Left ventricle myocardium inferior (tissue), 1 donor: ENCODE measurements around the gene ZP2. TPM values are rescaled to one million over a fixed set of nuclear protein-coding genes. Genes with fewer than 3 reads are reported as not detected.
"Not testable (repeated sequence)": the region's sequence is repeated elsewhere in the genome, so short reads cannot be mapped to it uniquely, and the experiment has no call there.

ENCODE experiments used
- DNase-seq: peaks from one replicate; pipeline ENCODE4 v3.0.0-alpha.2; 2020
- H3K27ac ChIP-seq: fragments of 200-600 bp; replicated peaks from 2 replicates; pipeline ENCODE4 v1.8.0; 2021
- H3K27me3 ChIP-seq: fragments of 200-600 bp; 2 replicates; pipeline ENCODE4 v1.8.0; 2021; ENCODE audit warnings: low read depth
- H3K36me3 ChIP-seq: fragments of 200-600 bp; 2 replicates; pipeline ENCODE4 v1.8.0; 2021
- H3K4me1 ChIP-seq: fragments of 200-600 bp; 2 replicates; pipeline ENCODE4 v1.8.0; 2021
- H3K4me3 ChIP-seq: fragments of 200-600 bp; 2 replicates; pipeline ENCODE4 v1.8.0; 2021; ENCODE audit warnings: mild to moderate bottlenecking, moderate library complexity
- H3K9me3 ChIP-seq: fragments of 200-600 bp; replicated peaks from 2 replicates; pipeline ENCODE4 v1.8.0; 2021
- CTCF ChIP-seq: fragments of 200-600 bp; IDR thresholded peaks from 2 replicates; pipeline ENCODE4 v1.8.0; 2021; ENCODE audit warnings: antibody characterized with exemption, mild to moderate bottlenecking, borderline replicate concordance
- intact Hi-C: fragments of 100-400 bp; cut with micrococcal nuclease; formaldehyde crosslinking; loops from one replicate; pipeline ENCODE4 v1.11.0; 2022
- long read RNA-seq: library from polyadenylated mRNA; unstranded; transcript quantifications from one replicate; pipeline ENCODE4 v2.0.0, GENCODE V29; 2021
- total RNA-seq: library from RNA; stranded (reverse); fragmentation: NEBNext Ultra II Directional; extraction: Animal tissue kit (Norgen Biotek cat#: 25700); gene quantifications from one replicate; pipeline ENCODE4 v1.2.1, GENCODE V29; 2021
- donor health status: DM: no; HTN: yes; CAD: no; lungs with severe emphysema.

The ZP2 gene
- total RNA-seq, result not detected
- long read RNA-seq, result 0 reads

GRCh38 chr16:21211486-21211885, at the start of gene ZP2:
Gene ZP2 (minus strand): TSS chr16:21211574. CDS start chr16:21211547, 27 bp downstream.
- DNase-seq, result no peak
- Histone ChIP-seq H3K36me3 (no peaks in the 10 kb centered on the region), H3K9me3 (no peaks in the 10 kb centered on the region), H3K4me3 (no peak within 1 kb of the TSS), H3K4me1 (no peaks in the 10 kb centered on the region), H3K27ac (no peak within 1 kb of the TSS), H3K27me3 (peaks cover 40% of the 10 kb centered on the region)
- TF ChIP-seq CTCF, result no peak
- intact Hi-C loops, result no loop called here

- H3K27ac ChIP-seq, result no peak overlapping the region
- no peak for DNase-seq
- peaks cover 17% of the 10 kb centered on the region for H3K4me1 ChIP-seq
- H3K4me3 ChIP-seq, result no peak overlapping the region
- intact Hi-C loops, result no loop called here
- TF ChIP-seq CTCF, result no peak
- H3K9me3 ChIP-seq, result no peaks in the 10 kb centered on the region
- peaks cover 8% of the 10 kb centered on the region for H3K36me3 ChIP-seq
- peaks cover 3% of the 10 kb centered on the region for H3K27me3 ChIP-seq
Measured at GRCh38 chr16:21257284-21257683, 45.9 kb upstream of the ZP2 start.

GRCh38 chr16:21256636-21257035, 45.3 kb upstream of the ZP2 start:
- intact Hi-C loops, result no loop called here
- TF ChIP-seq CTCF, result no peak
- H3K27ac ChIP-seq, result no peak overlapping the region
- peaks cover 11% of the 10 kb centered on the region for H3K4me1 ChIP-seq
- no peaks in the 10 kb centered on the region for H3K9me3 ChIP-seq
- H3K36me3 ChIP-seq, result peaks cover 8% of the 10 kb centered on the region
- H3K4me3 ChIP-seq, result no peak overlapping the region
- DNase-seq, result no peak
- H3K27me3 ChIP-seq, result peaks cover 3% of the 10 kb centered on the region

- Histone ChIP-seq H3K9me3 (no peaks in the 10 kb centered on the region), H3K4me1 (no peaks in the 10 kb centered on the region), H3K36me3 (peaks cover 5% of the 10 kb centered on the region), H3K27ac (no peak overlapping the region), H3K4me3 (no peak overlapping the region), H3K27me3 (peaks cover 3% of the 10 kb centered on the region)
- intact Hi-C loops, result no loop called here
- no peak for DNase-seq
- no peak for TF ChIP-seq CTCF
Measured at GRCh38 chr16:21253470-21253869, 42.1 kb upstream of the ZP2 start.

GRCh38 chr16:21250072-21250923, 38.9 kb upstream of the ZP2 start:
- no peaks in the 10 kb centered on the region for H3K36me3 ChIP-seq
- no peak overlapping the region for H3K27ac ChIP-seq
- intact Hi-C loops, result no loop called here
- H3K9me3 ChIP-seq, result no peaks in the 10 kb centered on the region
- H3K4me3 ChIP-seq, result no peak overlapping the region
- TF ChIP-seq CTCF, result no peak
- DNase-seq, result no peak
- H3K27me3 ChIP-seq, result no peaks in the 10 kb centered on the region
- peaks cover 9% of the 10 kb centered on the region for H3K4me1 ChIP-seq

GRCh38 chr16:21248179-21248578, 36.8 kb upstream of the ZP2 start:
- H3K36me3 ChIP-seq, DNase-seq, intact Hi-C loops, H3K27me3 ChIP-seq, H3K4me1 ChIP-seq, H3K27ac ChIP-seq, H3K9me3 ChIP-seq, H3K4me3 ChIP-seq: not testable (repeated sequence)
